Jurkat, Clone E6-1 (cell line): ENCODE data around the gene KLK7.
"Not testable (repeated sequence)": the region's sequence is repeated elsewhere in the genome, so short reads cannot be mapped to it uniquely, and the experiment has no call there.

Experiments used
- DNase-seq: peaks from one replicate; pipeline ENCODE4 v3.0.0-alpha.2; 2011; ENCODE audit warnings: low read depth, low spot score
- H3K4me3 ChIP-seq: 2 replicates; pipeline ENCODE4 v1.5.1; 2011; ENCODE audit warnings: mild to moderate bottlenecking, low read length, control low read depth, moderate library complexity

The KLK7 gene

DNA sequence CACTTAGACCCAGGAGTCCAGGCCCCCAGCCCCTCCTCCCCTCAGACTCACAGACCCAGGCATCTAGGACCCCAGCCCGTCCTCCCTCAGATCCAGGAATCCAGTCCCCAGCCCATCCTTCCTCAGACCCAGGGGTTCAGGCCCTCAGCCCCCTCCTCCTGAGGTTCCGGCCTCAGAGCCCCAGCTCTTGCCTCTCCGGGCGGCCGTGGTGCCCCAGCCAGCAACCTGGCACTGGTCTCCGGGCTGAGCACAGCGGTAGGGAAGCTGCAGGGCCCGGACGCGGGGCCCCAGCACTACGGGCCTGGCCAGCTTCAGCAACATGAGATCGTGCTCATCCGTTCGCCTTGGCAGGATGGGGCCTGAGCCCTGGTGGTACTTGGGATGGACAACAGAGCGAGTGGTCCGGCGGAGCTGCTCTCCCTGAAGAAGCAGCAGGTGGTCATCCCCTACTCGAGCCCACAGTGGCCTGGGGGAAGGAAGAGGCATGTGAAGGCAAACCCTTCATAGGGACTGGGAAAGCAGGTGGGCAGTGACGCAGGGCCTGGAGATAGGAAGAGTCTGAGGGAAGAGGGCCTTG, 32.1 kb upstream of the KLK7 start:
- H3K4me3 ChIP-seq: no peak overlapping the region
- DNase-seq: no peak

DNA sequence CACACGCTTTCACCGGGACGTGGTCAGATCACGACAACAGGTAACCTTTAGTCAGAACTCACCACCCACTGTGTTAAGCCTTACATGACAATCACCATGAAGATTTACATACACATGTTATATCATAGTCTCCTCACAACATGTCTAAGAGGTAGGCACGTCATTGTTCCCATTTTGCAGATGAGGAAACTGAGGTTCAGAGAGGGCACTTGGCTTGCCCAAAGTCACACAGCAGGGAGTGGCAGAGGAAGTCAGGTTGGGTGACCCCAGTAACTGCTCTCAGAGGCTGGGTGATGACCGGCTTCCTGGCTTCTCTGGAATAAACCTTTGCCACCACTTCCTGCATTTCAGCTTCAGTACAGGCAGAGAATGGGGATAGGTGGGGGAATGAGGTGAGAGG, 30.5 kb upstream of the KLK7 start:
- no peak overlapping the region for H3K4me3 ChIP-seq
- DNase-seq: peak; percentile 5

DNA sequence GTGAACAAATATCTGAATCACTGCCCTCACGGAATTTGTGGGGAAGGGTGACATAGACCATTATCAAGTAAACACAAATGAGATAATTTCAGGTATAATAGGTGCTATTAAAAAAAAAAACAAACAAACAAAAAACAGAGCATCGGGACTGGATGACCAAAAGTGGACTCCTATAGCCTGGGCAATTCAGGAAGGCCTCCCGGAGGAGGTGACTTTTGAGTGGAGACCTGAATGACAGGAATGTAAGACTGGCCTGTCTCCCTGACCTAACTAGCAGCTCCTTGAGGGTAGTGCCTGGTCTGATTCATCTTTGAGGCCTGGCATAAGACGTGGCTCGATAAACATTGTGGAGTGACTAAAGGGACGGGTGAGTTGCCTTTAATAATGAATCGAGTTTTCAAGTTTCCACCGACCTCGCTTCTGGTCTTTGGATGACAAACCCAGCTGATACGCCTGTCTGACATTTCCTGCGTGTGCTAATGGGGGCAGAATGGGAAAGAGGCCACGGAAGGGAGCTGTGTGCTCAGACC, 29.0 kb upstream of the KLK7 start:
- H3K4me3 ChIP-seq: no peak overlapping the region
- DNase-seq: no peak

DNA sequence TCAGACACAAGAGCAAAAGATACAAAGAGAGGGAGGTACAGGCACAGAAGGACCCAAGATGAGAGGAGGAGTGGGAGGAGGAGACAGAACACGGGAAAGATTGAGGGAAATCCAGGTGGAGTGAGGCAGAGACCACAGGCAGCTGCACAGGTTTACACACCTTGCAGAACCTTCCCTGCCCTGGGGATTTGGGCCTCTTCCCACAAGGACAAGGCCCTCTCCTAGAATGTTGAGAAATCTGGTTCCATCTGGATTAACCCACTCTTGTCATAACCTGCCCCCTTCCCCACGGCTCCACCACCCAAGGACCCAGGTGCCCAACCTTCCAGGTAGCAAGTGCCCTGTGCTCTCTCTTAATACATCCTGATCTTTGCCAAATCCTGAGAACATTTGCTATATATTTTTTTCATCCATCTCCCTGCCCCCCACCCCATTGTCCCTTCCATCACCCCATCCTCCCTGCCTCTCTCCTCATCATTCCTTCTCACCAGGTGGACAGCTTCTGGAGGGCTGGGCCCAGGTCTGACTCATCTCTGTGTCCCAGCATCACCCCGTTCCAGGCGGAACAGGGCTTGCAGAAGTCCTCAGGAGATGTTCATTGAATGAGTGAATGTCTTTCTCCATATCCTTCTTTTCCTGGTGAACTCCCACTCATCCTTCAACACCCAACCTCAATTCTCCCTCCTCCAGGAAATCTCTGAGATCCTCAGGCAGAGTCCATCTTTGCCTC, 26.5 kb upstream of the KLK7 start:
- no peak for DNase-seq

DNA sequence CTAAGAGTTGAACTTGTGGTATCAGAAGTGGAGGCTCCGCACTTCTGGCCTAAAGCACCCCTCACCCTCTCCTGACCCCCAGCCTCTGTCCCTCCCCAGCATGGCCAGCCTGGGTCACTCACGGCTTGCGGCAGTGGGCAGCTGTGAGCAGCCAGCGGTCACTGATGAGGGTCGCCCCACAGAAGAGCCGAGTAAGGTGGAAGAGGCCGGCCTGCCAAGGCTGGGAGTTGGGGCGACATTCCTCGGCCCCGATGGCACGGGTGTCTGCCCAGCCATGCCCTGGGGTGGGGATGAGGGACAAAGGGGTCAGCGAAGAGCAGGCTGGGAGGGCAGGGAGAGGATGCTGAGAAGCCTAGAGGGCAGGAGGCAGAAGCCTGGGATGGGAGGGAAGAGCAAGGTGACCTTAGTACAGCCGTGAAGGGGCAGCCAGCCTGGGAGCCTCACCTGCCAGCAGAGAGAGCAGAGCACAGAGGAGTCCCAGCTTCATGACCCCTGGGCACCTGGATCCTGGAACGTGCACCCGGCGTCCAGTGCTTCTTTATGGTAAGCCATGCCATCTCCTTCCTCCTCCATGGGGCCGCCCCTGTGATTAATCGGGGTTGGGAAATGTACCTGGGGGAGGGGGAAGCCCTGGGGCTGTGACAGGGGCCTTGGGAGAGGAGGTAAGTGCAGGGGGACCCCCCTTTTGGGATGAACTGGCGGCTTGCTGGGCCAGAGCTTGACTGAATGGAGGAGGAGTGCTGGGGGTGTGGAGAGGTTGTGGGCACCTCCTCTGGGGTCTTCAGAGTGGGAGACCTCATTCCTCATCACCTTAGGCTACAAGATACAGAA, 25.6 kb upstream of the KLK7 start:
- H3K4me3 ChIP-seq: no peak overlapping the region
- no peak for DNase-seq

More for the DNA sequence above, 26.5 kb upstream of the KLK7 start:
- H3K4me3 ChIP-seq: no peak overlapping the region

DNA sequence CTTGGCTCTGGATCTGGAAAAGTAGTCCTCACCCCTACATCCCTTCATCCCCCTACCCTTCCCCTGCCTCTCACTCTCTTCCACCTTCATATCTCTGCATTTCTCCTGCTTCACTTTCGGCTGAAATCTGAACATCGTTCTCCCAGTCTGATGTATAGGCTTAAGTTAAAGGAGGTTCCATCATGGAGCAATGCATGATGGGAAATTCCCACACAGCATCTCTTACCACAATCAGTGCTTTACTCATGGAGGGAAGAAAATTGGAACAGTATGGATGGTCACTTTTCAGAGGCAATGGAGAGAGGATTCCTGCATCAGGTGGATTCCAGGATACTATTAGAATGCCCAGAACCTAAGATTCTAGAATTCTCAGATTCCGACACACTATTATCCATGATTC, 23.8 kb upstream of the KLK7 start:
- DNase-seq: no peak
- no peak overlapping the region for H3K4me3 ChIP-seq

DNA sequence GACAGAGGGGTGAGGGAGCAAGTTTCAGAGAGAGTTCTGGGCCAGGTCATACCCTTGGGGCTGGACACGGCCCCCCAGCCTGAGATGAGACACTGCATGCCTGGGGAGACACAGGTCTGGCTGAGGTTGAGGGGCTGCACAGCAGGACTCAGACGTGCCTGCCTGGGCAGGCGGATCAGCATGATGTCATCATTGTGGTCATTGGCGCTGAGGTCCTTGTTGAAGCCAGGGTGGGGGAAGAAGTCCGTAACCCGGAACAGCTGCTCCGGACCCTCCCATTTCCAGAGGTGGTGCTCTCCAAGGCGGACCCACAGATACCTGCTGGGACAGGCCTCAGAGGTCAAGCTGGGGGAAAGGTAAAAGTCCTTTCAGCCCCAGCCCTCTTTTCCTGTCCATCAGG, 22.7 kb upstream of the KLK7 start:
- DNase-seq: no peak

DNA sequence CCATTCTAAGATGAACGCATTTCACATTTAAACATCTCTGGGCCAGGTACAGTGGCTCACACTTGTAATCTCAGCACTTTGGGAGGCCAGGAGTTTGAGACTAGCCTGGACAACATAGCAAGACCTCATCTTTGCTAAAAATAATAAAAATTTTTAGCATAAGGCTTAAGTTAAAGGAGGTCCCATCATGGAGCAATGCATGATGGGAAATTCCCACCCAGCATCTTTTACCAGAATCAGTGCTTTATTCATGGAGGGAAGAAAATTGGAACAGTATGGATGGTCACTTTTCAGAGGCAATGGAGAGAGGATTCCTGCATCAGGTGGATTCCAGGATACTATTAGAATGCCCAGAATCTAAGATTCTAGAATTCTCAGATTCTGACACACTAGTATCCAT, 21.5 kb upstream of the KLK7 start:
- H3K4me3 ChIP-seq: no peak overlapping the region
- DNase-seq: no peak

More for the DNA sequence above, 22.7 kb upstream of the KLK7 start:
- no peak overlapping the region for H3K4me3 ChIP-seq

DNA sequence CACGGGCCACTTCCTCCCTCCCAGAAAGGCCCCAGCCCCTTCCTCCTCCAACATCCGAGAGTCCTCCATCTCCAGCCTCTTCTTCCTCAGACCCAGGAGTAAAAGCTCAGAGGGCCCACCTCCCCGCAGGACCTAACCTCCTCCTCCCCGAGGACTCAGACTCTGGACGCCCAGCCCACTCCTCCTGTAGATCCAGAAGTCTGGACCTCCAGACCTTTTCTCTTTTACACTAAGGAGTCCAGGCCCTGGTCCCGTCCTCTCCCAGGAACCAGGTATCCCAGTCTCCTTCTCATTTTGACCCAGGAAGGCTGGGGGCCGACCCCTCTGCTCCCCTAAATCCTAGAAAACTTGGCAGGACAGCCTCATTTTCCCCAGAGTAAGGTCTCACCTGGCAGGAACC, 19.6 kb upstream of the KLK7 start:
- no peak overlapping the region for H3K4me3 ChIP-seq
- no peak for DNase-seq

DNA sequence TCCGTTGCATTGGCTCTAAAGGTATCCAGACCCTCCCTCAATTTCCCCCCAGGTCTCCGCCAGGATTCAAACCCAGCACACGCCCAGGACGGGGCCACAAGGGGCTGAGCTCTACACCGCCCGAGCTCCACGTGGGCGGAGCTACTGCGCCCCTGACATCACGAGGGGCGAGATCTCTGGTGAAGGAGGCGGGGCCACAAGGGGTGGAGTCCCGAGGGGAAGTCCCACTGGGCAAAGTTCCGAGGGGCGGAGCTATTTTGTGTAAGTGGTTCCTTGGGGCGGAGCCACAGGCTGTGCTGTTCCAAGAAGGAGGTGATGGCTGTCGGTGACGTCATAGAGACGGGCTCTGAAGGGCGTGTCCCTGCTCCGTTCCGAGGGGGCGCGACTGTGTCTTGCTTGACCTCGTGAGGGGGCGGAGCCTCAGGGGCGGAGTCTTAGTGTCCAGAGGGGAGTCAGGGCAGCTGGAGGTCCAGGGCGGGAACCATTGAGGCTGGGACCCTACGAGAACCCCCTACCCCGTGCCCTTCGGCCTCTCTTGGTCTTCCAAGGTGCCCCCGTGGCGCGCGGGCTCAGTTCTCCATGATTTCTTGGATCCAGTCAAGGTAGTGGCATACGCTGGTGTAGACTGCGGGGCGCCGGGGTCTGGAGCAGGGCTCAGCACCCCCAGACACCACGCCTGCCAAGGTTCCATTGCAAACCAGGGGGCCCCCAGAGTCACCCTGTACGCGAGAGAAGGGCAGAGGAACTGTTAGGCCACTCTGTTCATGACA, 19.0 kb upstream of the KLK7 start:
- H3K4me3 ChIP-seq: no peak overlapping the region
- peak; percentile 27 for DNase-seq

DNA sequence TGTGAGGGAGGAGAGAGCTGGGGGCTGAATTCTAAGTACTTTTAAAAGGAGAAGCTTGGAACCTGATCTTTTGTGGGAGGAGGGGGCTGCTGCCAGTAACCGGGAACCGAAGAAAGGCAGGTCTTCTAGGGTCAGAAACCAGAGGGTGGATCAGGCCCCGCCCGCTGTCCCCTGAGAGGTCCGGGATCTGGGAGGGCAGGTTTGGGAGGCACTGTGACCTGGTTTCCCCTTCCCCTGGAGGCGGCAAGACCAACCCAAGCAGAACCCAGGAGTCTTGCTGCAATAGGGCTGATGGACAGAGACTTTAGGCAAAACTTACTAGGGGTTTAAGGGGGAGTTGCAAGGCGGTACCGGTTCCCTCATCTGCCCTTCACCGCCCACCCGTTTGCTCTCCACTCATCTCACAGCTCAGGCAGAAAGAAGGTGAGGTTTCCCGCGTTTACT, 18.4 kb upstream of the KLK7 start:
- no peak for DNase-seq
- no peak overlapping the region for H3K4me3 ChIP-seq

DNA sequence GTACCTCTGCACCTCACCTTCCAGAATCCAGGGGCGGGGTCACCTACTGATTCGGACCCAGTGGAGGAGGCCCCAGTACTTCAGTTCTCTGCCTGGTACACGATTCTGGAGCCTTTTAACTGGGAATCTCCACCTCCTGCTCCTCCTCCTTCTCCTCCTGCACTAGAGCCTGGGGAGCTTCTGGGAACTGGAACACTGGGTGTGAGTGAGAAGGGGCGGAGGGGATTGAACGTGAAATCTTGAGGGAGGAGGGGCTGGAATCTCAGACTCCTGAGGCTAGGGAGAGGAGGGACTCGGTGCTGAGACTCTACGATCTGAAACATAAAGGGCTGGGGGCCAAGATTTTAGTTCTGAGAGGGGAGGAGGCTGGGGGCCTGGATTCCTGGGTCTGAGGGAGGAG, 17.8 kb upstream of the KLK7 start, which contains the start of gene KLK8:
Gene KLK8, minus strand, starts transcription at position 90 of the 400 bp plus-strand sequence. CDS start 437 bp downstream, outside the sequence.
- H3K4me3 ChIP-seq: no peak within 1 kb of the TSS
- DNase-seq: no peak

DNA sequence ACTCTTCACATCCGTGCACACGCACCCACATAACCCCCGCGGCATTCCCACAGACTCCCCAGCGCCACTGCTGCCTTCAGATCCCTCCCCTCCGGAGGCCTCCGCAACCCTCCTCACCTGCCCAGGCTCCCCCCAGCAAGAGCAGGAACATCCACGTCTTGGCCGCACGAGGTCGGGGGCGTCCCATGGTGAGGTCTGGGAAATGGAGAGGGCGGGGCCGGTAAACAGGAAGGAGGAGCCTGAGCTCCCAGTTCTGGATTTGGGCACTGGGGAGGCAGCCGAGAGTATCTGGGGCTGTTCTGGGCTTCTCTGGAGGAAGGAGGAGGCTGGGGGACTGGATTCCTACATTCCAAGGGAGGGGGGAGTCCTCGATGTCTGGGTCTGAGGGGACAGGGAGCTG, 17.3 kb upstream of the KLK7 start:
- no peak for DNase-seq
- H3K4me3 ChIP-seq: no peak overlapping the region

DNA sequence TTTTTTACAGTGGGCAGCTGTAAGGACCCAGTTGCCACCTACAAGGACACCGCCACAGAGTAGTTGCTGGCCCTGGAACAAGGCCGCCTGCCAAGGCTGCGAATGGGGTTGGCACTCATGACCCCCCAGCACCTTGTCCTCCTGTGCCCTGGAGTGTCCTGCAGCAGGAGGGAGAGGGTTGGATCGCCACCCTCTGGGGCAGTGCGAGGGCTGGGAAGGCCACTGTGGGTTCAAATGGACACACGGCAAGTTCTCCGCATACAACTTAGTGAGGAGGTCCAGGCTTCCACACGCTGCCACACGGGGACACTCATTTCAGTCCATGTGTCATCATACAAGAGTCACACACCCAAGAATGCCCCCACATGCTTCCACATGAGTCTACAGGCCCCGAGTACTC, 16.7 kb upstream of the KLK7 start:
- H3K4me3 ChIP-seq: no peak overlapping the region
- DNase-seq: no peak

DNA sequence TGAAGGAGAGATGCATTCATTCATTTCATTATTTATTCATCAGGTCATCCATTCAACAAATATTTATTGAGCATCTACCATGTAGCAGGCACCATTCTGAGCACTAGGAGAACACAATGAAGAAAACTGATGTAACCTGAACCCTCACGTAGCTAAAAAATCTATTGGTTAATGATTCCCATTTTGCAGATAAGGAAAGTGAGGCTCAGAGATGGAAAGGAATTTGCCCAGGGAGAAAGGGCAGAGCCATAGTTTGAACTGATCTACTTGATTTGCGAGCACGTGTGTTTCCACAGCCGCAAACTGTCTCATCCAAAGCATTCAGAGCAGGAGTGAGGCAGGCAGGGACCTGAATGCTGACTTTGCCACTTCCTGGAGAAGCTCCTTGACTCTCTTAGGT, 15.0 kb upstream of the KLK7 start:
- no peak overlapping the region for H3K4me3 ChIP-seq
- no peak for DNase-seq

DNA sequence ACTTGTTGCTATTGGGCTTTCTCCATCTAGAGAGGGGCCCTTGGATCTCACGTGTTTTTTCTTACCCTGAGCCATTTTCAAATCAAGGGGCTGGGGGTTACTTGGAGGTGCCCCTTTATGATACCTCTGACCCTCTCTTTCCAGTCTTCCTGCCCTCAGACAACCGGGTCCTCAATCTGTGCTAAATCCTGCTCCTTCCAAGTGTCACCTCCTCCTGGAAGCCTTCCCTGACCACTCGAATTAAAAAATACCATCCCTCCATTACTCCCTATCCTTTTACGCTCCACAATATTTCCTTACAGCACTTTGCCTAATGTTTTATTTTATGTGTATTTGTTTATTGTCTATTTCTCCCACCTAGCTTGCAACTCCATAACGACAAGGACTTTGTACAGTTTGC, 14.3 kb upstream of the KLK7 start:
- no peak overlapping the region for H3K4me3 ChIP-seq
- DNase-seq: no peak

DNA sequence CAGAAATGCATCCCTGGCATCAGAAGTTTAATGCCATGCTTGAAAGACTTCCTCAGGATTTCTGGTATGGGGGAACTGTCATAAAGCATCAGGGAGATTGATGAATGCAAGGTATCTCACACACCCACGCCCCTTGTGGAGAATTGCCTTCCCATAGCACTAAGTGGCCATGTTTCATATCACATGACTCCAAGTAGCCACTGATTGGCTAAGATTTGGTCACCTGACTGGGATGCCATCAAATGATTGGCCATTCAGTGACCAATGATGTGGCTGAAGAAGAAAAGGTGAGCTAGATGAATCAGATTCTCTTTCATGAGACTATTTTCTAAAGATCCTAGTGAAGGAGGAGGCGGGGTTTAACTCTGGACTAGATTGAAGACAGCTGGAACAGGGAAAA, 10.4 kb upstream of the KLK7 start:
- no peak overlapping the region for H3K4me3 ChIP-seq
- peak; percentile 39 for DNase-seq

DNA sequence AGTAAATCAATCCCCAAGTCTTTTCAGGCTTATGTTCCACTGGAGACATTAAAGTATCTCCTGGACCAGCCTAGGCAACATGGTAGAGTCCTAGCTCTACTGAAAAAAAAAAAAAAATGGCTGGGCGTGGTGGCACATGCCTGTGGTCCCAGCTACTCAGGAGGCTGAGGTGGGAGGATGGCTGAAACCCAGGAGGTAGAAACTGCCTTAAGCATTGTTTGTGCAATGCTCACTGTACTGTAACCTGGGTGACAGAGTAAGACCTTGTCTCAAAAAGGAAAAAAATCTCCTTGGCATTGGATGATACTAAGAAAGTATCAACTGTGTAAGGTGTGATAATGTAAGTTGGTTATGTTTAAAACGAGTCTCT, 8.9 kb upstream of the KLK7 start:
- no peak overlapping the region for H3K4me3 ChIP-seq
- DNase-seq: no peak

DNA sequence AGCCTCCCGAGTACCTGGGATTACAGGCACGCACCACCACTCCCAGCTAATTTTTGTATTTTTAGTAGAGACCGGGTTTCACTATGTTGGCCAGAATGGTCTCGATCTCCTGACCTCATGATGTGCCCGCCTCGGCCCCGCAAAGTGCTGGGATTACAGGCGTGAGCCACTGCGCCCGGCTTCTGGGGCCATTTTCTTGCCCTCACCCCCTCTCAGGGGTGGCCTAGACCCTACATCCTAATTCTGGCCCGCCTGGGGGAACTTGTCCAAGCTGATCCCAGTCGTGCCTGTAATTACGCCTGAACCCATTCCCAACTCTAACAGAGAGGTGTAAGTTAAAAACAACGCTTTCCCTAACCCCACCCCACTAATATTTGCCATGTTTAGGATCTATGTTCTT, 699 bp upstream of the KLK7 start:
- not testable (repeated sequence) for H3K4me3 ChIP-seq, DNase-seq
